ENCODE measurements around the gene NT5C3B. TPM values are rescaled to one million over a fixed set of nuclear protein-coding genes. Genes with fewer than 3 reads are reported as not detected.

The NT5C3B gene
- total RNA-seq, 1 donor, result 69.8 TPM

DNA sequence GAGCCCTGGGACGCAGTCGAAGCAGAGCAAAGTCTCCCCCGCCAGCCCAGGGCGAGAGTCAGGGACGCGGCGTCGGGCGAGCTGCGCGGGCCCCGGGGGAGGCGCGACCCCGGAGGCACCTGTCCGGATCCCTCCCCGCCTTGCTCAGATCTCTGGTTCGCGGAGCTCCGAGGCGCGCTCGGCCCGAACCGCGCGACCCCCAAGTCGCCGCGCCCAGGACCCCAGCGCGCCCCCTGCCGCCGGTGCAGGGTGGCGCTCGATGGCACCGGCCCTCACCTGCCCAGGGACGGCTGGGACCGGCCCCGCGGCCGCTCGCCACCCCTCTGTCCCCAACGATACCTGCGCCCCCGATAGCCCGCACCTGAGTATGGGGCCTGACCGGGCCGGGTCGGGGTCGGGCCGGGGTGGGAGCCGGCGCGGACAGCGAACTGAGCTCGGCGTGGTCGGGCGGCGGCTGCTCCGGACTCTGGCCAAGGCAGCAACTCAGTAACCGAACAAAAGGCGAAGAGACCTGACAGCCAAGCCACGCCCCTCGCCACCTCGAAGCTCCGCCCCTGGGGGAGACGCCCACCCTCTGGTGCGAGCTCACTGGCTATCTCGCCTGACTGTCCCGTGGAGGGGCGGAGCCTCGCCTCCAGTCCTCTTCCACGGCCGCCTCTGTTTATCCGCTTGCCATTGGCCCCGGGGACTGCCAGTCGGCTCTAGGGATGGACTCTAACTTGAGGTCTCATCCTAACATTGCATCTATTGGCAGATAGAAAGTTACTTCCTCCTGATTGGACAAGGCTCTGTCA is 49.6 kb downstream of the NT5C3B start, which contains the start of gene JUP:
TSS of gene JUP (minus strand) at position 485 of the 794 bp plus-strand sequence. CDS start 14,857 bp downstream, outside the sequence.
- peaks cover 10% of the 10 kb centered on the region for H3K4me1 ChIP-seq (ENCODE audit: insufficient read depth, low read length)

DNA sequence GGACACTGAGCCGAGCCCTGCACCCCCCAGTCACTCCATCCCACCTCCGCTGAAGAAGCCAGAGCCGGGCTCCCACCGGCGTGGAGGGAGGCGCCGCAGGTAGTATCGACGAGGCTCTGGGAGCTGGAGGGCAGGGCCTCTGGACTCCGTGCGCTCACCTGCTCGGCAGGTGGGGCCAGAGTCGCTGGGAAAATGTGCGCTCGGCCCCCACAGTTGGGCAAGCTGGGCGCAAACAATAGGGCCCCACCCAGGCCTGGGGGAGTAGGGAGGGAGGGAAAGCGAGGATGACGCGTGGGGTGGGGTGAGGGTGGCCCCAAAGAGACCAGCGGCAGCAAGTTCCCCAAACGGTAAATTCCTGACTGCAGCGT is 50.2 kb downstream of the NT5C3B start:
- Histone ChIP-seq H3K27me3 (ENCODE audit: insufficient read depth, low read length) (peaks cover 13% of the 10 kb centered on the region), H3K36me3 (ENCODE audit: insufficient read depth, low read length) (no peaks in the 10 kb centered on the region), H4K20me1 (ENCODE audit: insufficient read depth, low read length) (no peaks in the 10 kb centered on the region), H3K27ac (ENCODE audit: low read depth, low read length) (no peak overlapping the region), H3K79me2 (ENCODE audit: insufficient read depth, low read length) (no peaks in the 10 kb centered on the region), H2AFZ (ENCODE audit: low read length) (peak overlapping the region; percentile 51), H3K4me3 (ENCODE audit: insufficient read depth, low read length) (peak overlapping the region; percentile 68), H3K4me2 (ENCODE audit: insufficient read depth, low read length) (peak overlapping the region; percentile 41), H3K4me1 (ENCODE audit: insufficient read depth, low read length) (peaks cover 10% of the 10 kb centered on the region), H3K9me3 (ENCODE audit: low read depth, low read length) (no peaks in the 10 kb centered on the region)
- TF ChIP-seq, protein P1, sequence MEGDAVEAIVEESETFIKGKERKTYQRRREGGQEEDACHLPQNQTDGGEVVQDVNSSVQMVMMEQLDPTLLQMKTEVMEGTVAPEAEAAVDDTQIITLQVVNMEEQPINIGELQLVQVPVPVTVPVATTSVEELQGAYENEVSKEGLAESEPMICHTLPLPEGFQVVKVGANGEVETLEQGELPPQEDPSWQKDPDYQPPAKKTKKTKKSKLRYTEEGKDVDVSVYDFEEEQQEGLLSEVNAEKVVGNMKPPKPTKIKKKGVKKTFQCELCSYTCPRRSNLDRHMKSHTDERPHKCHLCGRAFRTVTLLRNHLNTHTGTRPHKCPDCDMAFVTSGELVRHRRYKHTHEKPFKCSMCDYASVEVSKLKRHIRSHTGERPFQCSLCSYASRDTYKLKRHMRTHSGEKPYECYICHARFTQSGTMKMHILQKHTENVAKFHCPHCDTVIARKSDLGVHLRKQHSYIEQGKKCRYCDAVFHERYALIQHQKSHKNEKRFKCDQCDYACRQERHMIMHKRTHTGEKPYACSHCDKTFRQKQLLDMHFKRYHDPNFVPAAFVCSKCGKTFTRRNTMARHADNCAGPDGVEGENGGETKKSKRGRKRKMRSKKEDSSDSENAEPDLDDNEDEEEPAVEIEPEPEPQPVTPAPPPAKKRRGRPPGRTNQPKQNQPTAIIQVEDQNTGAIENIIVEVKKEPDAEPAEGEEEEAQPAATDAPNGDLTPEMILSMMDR (IDR thresholded peaks at IDR 0.05; ENCODE audit: extremely low read depth, low read depth, low read length), result no peak
- peak; percentile 46 for DNase-seq (ENCODE audit: insufficient read length, low spot score, missing footprints)

More for the DNA sequence above, 49.6 kb downstream of the NT5C3B start, which contains the start of gene JUP:
- peak; percentile 99 for DNase-seq (ENCODE audit: insufficient read length, low spot score, missing footprints)
- H3K36me3 ChIP-seq (ENCODE audit: insufficient read depth, low read length), result no peaks in the 10 kb centered on the region
- no peaks in the 10 kb centered on the region for H4K20me1 ChIP-seq (ENCODE audit: insufficient read depth, low read length)
- TF ChIP-seq, protein P1 (IDR thresholded peaks at IDR 0.05; ENCODE audit: extremely low read depth, low read depth, low read length), result no peak
- no peak within 1 kb of the TSS for H3K27ac ChIP-seq (ENCODE audit: low read depth, low read length)
- H3K9me3 ChIP-seq (ENCODE audit: low read depth, low read length), result no peaks in the 10 kb centered on the region
- H3K27me3 ChIP-seq (ENCODE audit: insufficient read depth, low read length), result peaks cover 13% of the 10 kb centered on the region
- H3K79me2 ChIP-seq (ENCODE audit: insufficient read depth, low read length), result no peaks in the 10 kb centered on the region
- H3K4me3 ChIP-seq (ENCODE audit: insufficient read depth, low read length), result peak within 1 kb of the TSS; percentile 68
- H3K4me2 ChIP-seq (ENCODE audit: insufficient read depth, low read length), result peak within 1 kb of the TSS; percentile 41
- peak within 1 kb of the TSS; percentile 51 for H2AFZ ChIP-seq (ENCODE audit: low read length)

- DNase-seq (ENCODE audit: insufficient read length, low spot score, missing footprints), result peak; percentile 61
- Histone ChIP-seq H3K4me3 (ENCODE audit: insufficient read depth, low read length) (peak overlapping the region; percentile 68), H3K27me3 (ENCODE audit: insufficient read depth, low read length) (peaks cover 13% of the 10 kb centered on the region), H3K27ac (ENCODE audit: low read depth, low read length) (no peak overlapping the region), H3K36me3 (ENCODE audit: insufficient read depth, low read length) (no peaks in the 10 kb centered on the region), H4K20me1 (ENCODE audit: insufficient read depth, low read length) (no peaks in the 10 kb centered on the region), H2AFZ (ENCODE audit: low read length) (no peak overlapping the region), H3K4me2 (ENCODE audit: insufficient read depth, low read length) (peak overlapping the region; percentile 41), H3K4me1 (ENCODE audit: insufficient read depth, low read length) (peaks cover 10% of the 10 kb centered on the region), H3K9me3 (ENCODE audit: low read depth, low read length) (no peaks in the 10 kb centered on the region), H3K79me2 (ENCODE audit: insufficient read depth, low read length) (no peaks in the 10 kb centered on the region)
- TF ChIP-seq, protein P1 (IDR thresholded peaks at IDR 0.05; ENCODE audit: extremely low read depth, low read depth, low read length), result no peak
These were observed 50.8 kb downstream of the NT5C3B start for GRCh38 chr17:41785091-41785858.
